Activated T-cell treated with anti-CD3 and anti-CD28 coated beads, Interleukin-2, amount 50 U/mL, for 1 hour (primary cell): ENCODE results near the gene NHLH2.
A peak's percentile ranks its signal among the peaks of the same experiment; 100 is the strongest.

Experiments
- DNase-seq: peaks from one replicate; pipeline ENCODE4 v3.0.0-alpha.2; 2020

NHLH2 gene

GRCh38 chr1:115837740-115838421 is 3.0 kb downstream of the NHLH2 start:
- no peak for DNase-seq

- no peak for DNase-seq
Observed at GRCh38 chr1:115837341-115837739, 3.6 kb downstream of the NHLH2 start.

DNA sequence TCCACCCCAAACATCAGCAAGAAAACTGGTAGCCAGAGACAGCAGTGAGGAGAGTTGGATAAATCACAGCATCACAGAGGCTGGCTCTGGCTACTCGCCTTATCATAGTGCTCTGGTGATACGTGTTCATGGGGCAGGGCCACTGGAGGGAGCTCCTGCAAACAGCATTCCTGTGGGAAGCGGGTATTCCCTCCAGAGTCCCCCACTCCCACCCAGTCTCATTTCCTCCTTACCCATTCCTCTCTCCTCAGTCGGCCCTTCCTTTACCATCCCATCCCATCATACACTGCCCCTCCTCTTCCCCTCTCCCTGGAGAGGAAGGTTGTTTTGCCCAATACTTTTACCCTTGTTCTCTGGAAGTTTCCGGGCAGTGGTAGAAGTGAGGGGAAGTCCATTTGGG is 7.1 kb downstream of the NHLH2 start:
- DNase-seq = no peak

DNA sequence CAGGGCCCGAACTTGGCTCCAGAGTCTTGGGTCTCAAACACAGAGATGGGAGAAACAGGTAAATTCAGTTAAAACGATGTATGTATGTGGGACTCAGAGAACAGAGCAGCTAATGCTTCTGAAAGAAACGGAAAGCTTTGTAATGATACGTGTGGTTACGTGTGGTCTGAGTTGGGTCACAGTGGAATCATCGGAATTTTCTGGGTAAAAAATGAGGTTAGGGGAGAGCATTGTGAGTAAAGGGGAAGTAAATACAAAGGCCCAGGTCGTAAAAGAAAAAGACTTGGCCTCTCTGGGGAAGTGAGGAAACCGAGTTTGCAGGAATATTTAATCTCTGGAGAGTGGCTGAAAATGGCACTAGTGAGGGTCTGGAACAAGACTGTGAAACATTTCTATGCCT is 8.3 kb downstream of the NHLH2 start:
- no peak for DNase-seq

- DNase-seq = no peak
Observed at GRCh38 chr1:115830963-115831362, 10.0 kb downstream of the NHLH2 start.

GRCh38 chr1:115829947-115830346 is 11.0 kb downstream of the NHLH2 start:
- no peak for DNase-seq

DNA sequence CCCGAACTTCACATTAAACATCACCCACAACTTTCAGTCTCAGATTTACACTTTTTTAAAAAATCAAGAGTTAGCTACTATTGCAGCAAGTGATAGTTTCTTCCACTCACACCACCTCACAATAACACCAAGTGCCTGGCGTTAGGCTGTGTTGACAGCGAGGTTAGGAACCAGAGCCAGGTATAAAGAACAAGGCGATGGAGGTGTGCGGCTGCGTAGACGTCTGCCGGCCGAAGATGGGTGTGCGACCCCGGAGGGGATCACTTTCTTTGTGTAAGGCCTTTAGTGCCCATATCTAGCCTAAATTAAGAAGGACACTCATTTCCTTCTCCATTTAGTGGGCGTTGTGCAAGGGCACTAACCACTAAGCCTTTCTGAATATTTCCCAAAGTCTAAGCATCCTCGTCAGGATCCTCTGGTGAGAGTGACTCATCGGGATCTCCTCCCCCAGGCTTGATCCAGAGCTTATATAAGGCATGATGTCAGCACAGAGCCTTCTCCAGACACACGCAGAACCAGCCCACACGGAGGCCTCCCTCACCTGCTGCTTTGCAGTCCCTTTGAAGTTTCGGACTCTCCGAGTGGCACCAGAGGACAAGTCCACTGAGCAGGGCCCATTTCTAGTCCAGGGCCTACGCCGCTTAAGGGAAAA is 11.8 kb downstream of the NHLH2 start:
- DNase-seq = no peak

DNA sequence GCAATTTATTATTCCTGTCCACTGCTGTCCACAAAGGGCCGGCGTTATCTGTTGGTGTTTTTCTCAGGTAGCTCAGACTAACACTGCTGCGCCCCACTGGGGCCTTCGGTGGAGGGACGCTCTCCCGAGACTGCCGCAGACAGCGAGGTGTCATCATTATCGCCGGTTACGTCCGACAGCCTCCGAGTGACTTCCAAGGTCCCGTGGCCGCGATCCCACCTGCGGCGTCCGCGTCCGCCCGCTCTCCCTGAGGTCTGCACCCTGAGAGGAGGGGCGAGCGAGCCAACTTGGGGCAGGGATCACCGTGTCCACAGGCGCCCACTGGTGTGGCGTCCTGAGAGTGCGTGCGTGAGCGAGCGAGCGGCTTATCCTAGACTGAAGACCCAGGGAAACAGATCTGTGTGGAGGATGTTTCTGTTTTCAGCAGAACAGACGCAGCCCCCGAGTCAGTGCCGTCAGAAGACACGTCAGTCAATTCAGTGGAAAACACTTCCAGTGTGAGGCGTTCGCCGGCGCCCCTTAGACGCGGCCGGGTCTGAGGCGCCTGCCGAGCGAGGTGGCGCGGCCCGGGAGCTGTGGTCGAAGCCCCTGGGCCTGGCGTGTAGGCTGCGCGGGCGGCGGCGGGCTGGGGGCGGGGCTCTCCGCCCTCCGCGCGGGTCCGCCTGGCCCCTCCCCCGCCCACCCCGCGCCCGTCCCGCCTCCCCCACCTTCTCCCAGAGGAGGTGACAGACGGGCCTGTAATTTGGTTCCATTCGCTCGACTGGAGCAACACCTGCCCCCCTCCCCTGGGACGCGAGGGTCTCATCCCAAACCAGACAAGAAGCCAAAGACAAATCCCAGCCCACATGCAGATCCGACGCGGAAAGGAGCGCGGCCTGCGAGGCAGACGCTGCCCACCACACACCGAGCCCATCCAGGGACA is 12.6 kb downstream of the NHLH2 start:
- peak; percentile 22 for DNase-seq

- DNase-seq = no peak
Observed at GRCh38 chr1:115827452-115828044, 13.4 kb downstream of the NHLH2 start.

- DNase-seq = no peak
Observed at GRCh38 chr1:115826628-115827027, 14.3 kb downstream of the NHLH2 start.

DNA sequence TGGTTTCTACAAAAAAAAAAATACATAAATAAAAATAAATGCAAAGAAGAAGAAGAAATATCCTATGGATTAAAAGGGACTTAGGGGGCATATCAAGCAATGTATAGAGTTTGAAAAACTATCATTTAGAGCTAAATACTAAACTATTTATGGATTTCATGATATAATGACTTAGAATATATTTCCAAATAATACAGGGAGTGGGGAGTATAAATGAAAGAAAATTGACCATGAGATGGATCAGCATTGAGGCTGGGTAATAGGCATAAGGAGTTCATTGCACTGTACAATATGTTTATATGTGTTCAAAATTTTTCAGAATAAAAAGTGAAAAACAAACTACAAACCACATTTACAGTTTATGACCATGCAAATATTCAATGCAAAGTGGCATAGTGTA is 18.8 kb downstream of the NHLH2 start:
- no peak for DNase-seq

DNA sequence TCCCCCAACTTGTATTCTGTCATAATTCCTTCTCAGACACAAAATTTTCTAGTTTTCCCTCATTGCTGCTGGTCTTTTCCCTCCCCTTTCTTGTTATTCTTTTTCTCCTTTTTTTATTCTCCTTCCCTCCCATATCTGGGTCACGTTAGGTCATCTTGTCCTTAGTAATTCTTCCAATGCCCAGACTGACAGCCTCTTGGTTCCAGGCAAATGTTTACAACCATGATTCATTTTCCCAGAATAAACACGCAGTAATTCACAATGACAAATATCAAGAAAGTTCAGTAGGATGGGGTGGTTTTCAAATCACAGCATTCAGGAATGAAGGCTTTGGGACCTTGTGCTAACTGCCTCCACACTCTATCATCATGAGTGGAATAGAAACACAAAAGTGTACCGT is 25.2 kb downstream of the NHLH2 start:
- no peak for DNase-seq

GRCh38 chr1:115814685-115815398 is 26.1 kb downstream of the NHLH2 start:
- DNase-seq = no peak

GRCh38 chr1:115813727-115814126 is 27.2 kb downstream of the NHLH2 start:
- no peak for DNase-seq

GRCh38 chr1:115811140-115811828 is 29.6 kb downstream of the NHLH2 start:
- DNase-seq = no peak

DNA sequence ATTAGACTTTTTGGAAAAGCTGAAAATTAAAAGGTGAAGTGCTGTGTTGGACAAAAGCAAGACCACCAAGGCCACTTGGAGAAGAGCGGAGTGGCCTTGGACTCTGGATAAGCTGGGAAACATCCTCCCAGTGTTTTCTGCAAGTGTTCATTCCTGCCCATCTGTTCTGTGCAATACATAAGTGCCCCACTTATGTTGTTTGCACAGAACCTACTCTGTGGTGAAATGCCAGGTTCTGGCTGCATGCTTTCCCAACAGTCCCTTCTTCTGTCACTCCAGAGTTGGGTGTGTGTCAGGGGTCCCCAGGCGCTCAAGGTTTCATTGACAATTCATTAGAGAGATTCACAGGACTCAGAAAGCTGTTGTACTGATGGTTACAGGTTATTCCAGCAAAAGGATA is 30.3 kb downstream of the NHLH2 start:
- no peak for DNase-seq

DNA sequence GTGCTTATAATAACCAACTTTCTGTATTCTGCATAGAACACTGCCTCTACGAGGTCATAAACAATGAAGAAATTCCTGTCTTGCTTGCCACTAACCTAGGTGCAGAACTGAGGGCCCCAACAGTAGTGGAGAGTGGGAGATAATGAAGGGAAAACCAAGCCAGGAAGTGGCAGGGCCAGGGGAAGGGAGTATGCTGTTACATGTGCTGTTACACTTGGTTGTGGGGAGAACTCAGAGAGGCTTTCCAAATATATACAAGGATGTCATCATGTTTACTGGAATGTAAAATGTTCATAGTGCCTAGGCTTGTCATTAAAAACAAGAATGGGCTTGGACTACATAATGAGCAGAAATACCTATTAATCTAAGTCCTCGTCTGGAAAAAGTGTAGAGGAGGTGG is 31.1 kb downstream of the NHLH2 start:
- DNase-seq = no peak

DNA sequence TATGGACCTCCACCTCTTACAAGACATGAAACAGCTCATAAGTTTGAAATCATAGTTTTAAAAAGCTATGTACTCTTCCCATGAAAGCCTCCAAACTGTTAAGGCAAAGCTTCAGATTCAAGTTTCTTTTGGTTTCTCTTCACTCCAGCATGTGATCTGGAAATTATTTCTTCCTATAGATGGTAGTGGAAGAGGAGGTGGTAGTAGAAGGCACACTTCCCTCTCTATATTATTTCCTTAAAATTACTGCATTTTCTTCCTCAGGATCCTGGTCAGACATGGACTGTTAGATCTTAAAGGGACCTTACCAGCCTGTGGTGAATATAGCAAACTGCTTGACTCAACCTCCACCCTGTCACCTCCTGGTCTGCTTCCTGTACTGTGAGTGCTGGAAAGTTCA is 31.9 kb downstream of the NHLH2 start:
- DNase-seq = no peak

DNA sequence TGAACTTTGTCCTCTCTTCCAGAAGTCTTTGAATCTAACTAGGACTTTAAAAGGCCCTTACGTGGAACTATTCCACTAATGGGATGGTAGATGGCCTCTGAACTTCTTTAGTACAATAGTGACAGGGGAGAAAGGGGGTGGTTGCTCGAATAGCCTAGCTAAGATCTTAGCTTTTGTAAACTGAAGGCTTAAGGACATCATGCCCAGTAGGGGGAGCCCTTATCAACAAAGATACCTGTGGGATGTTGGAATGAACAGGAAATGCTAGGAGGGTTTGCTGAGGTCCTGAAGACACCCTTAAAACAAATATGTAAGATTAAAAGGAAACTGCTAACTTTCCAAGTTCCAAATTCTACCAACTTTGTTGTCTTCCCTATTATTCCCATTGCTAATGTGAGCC is 33.2 kb downstream of the NHLH2 start:
- DNase-seq = no peak

GRCh38 chr1:115805597-115805996 is 35.3 kb downstream of the NHLH2 start:
- DNase-seq = no peak

DNA sequence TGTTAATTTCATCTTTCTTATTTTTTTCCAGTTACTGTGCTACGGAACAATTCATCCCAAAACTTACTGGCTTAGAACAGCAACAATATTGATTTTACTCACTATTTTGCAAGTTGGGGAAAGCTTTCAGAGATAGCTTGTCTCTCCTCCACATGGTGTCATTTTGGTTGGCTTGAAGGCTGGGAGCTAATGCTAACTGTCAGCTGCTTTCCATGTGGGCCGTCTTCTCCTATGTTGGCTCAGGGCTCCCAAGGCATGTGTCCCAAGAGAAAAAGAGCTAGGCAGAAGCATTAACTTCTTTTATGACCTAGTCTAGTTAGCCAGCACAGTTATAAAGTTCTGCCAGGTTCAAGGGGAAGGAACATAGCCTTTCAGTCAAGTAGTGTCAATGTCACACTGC is 38.5 kb downstream of the NHLH2 start:
- no peak for DNase-seq

DNA sequence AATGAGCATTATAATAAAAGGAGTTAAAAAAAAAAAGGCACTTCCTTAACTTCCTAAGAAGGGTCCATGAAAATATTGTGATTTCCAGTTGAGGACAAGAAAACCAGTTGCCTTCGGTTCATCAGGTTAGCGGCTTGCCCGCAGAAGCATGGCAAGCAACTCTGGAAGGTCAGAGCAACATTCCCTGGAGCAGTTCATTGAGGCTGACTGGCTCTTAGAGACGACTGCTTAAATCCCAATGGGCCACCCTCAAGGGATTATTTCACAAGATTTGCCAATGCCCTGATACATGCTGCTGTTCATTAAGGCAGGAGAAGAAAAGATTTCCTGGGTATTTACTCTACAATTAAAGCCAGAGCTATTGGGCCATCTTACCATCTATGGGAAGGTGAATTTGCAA is 43.4 kb downstream of the NHLH2 start:
- no peak for DNase-seq
